Panc1 (cell line): ENCODE data around the gene MPRIP. TPM values are rescaled to one million over a fixed set of nuclear protein-coding genes. Genes with fewer than 3 reads are reported as not detected.

Experiments used
- ATAC-seq: fragments of 200-7000 bp; cut with Tn5 transposase; 2 replicates; pipeline ENCODE4 v1.9.1; 2020; ENCODE audit warnings: mild to moderate bottlenecking, moderate library complexity
- BruUV-seq: library from RNA; stranded (reverse); fragments of 400-500 nt; replicated peaks from 2 replicates; lab custom pipeline; 2021; lab: Mats Ljungman, UMichigan
- CTCF ChIA-PET: fragments of 300-600 bp; sonication (Branson Sonifier 250); formaldehyde crosslinking; loops from one replicate; lab custom pipeline; 2022; ENCODE audit warnings: antibody characterized with exemption; lab: Charles Lee
- POLR2A ChIA-PET: fragments of 300-600 bp; sonication (Branson Sonifier 250); formaldehyde crosslinking; loops from one replicate; lab custom pipeline; 2022; ENCODE audit warnings: antibody characterized with exemption; lab: Charles Lee
- DNase-seq: peaks from one replicate; pipeline ENCODE4 v3.0.0-alpha.2; 2010; ENCODE audit warnings: low read depth, low spot score
- H3K27ac ChIP-seq: 2 replicates; pipeline ENCODE4 v1.5.1; 2011; ENCODE audit warnings: mild to moderate bottlenecking, low read length, inconsistent platforms
- H3K27me3 ChIP-seq: fragments of 200-500 bp; sonication (Bioruptor generic); 2 replicates; pipeline ENCODE4 v1.6.0; 2014; ENCODE audit warnings: low read length, inconsistent platforms; ENCODE audit not compliant: control insufficient read depth, insufficient read depth
- H3K36me3 ChIP-seq: fragments of 200-500 bp; sonication (Bioruptor generic); 2 replicates; pipeline ENCODE4 v1.5.1; 2014; ENCODE audit warnings: inconsistent platforms, mild to moderate bottlenecking, low read length, moderate library complexity; ENCODE audit not compliant: control insufficient read depth, insufficient read depth
- H3K4me1 ChIP-seq: 2 replicates; pipeline ENCODE4 v1.5.1; 2011; ENCODE audit warnings: inconsistent platforms, mild to moderate bottlenecking, low read length, moderate library complexity; ENCODE audit not compliant: control insufficient read depth, insufficient read depth
- H3K4me3 ChIP-seq, 2 experiments: 2 replicates each; pipeline ENCODE4 v1.5.1; 2011 to 2012; ENCODE audit warnings: low read depth in 2 of 2, low read length in 2 of 2, mild to moderate bottlenecking in 2 of 2, inconsistent platforms in 1 of 2, moderate library complexity in 1 of 2
- H3K9me3 ChIP-seq: fragments of 200-500 bp; sonication (Bioruptor generic); 2 replicates; pipeline ENCODE4 v1.5.1; 2014; ENCODE audit warnings: low read depth, mild to moderate bottlenecking, inconsistent platforms, low read length, moderate library complexity; ENCODE audit not compliant: control insufficient read depth, insufficient read depth
- POLR2AphosphoS5 ChIP-seq: IDR thresholded peaks from 2 replicates; pipeline ENCODE4 v1.6.1; 2012; ENCODE audit warnings: mild to moderate bottlenecking, low read depth, low read length, moderate library complexity
- SIN3A ChIP-seq: IDR thresholded peaks from 2 replicates; pipeline ENCODE4 v1.6.1; 2012; ENCODE audit warnings: low read depth, mild to moderate bottlenecking, low read length, moderate library complexity, borderline replicate concordance; ENCODE audit not compliant: insufficient read depth
- TCF7L2 ChIP-seq: IDR thresholded peaks from 2 replicates; pipeline ENCODE4 v1.6.1; 2011; ENCODE audit warnings: mild to moderate bottlenecking, low read depth, low read length, inconsistent platforms
- in situ Hi-C: cut with HindIII; loops from 2 replicates; pipeline ENCODE4 v1.10.0; 2016; ENCODE audit warnings: low sequenced_read_pairs, low pct_unique_long_range_greater_than_20kb
- intact Hi-C: fragments of 100-400 bp; cut with micrococcal nuclease; formaldehyde crosslinking; loops from one replicate; pipeline ENCODE4 v1.10.0; 2022; ENCODE audit not compliant: unreplicated experiment
- total RNA-seq: library from RNA; stranded (reverse); gene quantifications from one replicate; pipeline ENCODE4 v1.2.1, GENCODE V29; 2021; ENCODE audit not compliant: unreplicated experiment
- TF ChIP-seq, protein P1 (sequence below): fragments of 450-650 bp; IDR thresholded peaks from 2 replicates; pipeline ENCODE4 v1.5.1; 2017; ENCODE audit warnings: mild to moderate bottlenecking
- TF ChIP-seq, protein P2 (sequence below), 2 experiments: IDR thresholded peaks; 2 replicates each; pipeline ENCODE4 v1.6.1; 2011 to 2012; ENCODE audit warnings: low read depth in 2 of 2, control low read depth in 1 of 2, low read length in 1 of 2, mild to moderate bottlenecking in 1 of 2, moderate library complexity in 1 of 2; ENCODE audit not compliant: insufficient read depth in 1 of 2

MPRIP gene
- total RNA-seq, 1 experiment from 2014 or later: 155 TPM

GRCh38 chr17:17129466-17129865 lies 87.2 kb downstream of the MPRIP start:
- Histone ChIP-seq H3K4me3 (no peak overlapping the region), H3K27me3 (no peaks in the 10 kb centered on the region), H3K27ac (no peak overlapping the region), H3K36me3 (no peaks in the 10 kb centered on the region), H3K9me3 (no peaks in the 10 kb centered on the region), H3K4me1 (no peaks in the 10 kb centered on the region)
- in situ Hi-C loops (no loop called here), intact Hi-C loops (no loop called here)
- CTCF ChIA-PET: interaction anchor here (0.8 kb wide), 1 partner anchor 619 kb away, joined by 6 read pairs; no protein-coding TSS in a partner anchor
- ATAC-seq (no peak), DNase-seq (no peak)
- no TSS peak for BruUV-seq
- no peak for TF ChIP-seq POLR2AphosphoS5
- TF ChIP-seq SIN3A: no peak
- TF ChIP-seq TCF7L2: no peak
- TF ChIP-seq, protein P1, sequence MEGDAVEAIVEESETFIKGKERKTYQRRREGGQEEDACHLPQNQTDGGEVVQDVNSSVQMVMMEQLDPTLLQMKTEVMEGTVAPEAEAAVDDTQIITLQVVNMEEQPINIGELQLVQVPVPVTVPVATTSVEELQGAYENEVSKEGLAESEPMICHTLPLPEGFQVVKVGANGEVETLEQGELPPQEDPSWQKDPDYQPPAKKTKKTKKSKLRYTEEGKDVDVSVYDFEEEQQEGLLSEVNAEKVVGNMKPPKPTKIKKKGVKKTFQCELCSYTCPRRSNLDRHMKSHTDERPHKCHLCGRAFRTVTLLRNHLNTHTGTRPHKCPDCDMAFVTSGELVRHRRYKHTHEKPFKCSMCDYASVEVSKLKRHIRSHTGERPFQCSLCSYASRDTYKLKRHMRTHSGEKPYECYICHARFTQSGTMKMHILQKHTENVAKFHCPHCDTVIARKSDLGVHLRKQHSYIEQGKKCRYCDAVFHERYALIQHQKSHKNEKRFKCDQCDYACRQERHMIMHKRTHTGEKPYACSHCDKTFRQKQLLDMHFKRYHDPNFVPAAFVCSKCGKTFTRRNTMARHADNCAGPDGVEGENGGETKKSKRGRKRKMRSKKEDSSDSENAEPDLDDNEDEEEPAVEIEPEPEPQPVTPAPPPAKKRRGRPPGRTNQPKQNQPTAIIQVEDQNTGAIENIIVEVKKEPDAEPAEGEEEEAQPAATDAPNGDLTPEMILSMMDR: no peak
- TF ChIP-seq, protein P2, sequence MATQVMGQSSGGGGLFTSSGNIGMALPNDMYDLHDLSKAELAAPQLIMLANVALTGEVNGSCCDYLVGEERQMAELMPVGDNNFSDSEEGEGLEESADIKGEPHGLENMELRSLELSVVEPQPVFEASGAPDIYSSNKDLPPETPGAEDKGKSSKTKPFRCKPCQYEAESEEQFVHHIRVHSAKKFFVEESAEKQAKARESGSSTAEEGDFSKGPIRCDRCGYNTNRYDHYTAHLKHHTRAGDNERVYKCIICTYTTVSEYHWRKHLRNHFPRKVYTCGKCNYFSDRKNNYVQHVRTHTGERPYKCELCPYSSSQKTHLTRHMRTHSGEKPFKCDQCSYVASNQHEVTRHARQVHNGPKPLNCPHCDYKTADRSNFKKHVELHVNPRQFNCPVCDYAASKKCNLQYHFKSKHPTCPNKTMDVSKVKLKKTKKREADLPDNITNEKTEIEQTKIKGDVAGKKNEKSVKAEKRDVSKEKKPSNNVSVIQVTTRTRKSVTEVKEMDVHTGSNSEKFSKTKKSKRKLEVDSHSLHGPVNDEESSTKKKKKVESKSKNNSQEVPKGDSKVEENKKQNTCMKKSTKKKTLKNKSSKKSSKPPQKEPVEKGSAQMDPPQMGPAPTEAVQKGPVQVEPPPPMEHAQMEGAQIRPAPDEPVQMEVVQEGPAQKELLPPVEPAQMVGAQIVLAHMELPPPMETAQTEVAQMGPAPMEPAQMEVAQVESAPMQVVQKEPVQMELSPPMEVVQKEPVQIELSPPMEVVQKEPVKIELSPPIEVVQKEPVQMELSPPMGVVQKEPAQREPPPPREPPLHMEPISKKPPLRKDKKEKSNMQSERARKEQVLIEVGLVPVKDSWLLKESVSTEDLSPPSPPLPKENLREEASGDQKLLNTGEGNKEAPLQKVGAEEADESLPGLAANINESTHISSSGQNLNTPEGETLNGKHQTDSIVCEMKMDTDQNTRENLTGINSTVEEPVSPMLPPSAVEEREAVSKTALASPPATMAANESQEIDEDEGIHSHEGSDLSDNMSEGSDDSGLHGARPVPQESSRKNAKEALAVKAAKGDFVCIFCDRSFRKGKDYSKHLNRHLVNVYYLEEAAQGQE (IDR thresholded peaks at IDR 0.05; ENCODE audit: insufficient read depth in 1 of 2, low read depth in 2 of 2, low read length in 1 of 2): no peak
- POLR2A ChIA-PET: no interaction called here

DNA sequence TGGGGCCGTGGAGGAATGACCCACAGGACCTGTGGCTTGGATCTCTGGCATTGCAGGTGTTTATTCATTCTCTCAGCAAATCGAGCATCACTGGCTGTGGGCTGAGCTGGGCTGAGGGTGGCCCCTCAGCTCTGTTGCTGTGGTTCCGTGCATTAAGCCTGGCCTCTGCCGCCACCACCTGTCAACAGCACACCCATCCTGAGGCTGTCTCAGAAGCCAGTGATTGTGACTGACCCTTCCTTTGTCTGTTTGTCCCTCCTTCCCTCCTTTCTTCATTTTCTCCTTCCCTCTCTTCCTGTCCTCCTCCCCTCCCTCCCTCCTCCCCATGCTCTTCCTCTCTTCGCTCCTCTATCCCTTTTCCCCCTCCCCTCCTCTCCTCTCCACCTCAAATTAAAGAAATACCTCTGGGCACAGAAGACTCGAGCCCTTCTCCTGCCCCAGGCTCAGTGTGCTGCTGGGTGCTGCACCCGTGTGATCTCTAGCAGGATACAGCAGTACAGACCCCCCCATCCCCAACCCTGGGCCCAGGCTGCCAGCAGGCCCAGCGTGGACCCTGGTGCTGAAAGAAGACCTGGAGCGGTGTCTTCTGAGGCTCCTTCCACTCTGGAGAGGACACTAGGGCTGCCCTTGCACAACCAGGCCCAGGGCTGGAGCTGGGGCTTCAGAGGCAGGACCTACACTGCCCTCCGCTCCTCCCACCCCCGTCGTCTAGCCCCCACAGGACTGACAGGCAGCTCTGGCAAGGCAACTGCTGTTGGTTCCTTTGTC lies 88.0 kb downstream of the MPRIP start:
- TF ChIP-seq, protein P1: no peak
- no peak for TF ChIP-seq POLR2AphosphoS5
- TF ChIP-seq, protein P2 (IDR thresholded peaks at IDR 0.05; ENCODE audit: insufficient read depth in 1 of 2, low read depth in 2 of 2, low read length in 1 of 2): no peak
- TF ChIP-seq SIN3A: no peak
- TF ChIP-seq TCF7L2: no peak
- in situ Hi-C loops (no loop called here), intact Hi-C loops (no loop called here)
- CTCF ChIA-PET: interaction anchor here (0.8 kb wide), 1 partner anchor 620 kb away, joined by 6 read pairs; no protein-coding TSS in a partner anchor
- POLR2A ChIA-PET: no interaction called here
- H3K4me1 ChIP-seq: no peaks in the 10 kb centered on the region
- no peak overlapping the region for H3K4me3 ChIP-seq
- DNase-seq: no peak
- H3K36me3 ChIP-seq: no peaks in the 10 kb centered on the region
- no TSS peak for BruUV-seq
- no peak overlapping the region for H3K27ac ChIP-seq
- no peak for ATAC-seq
- no peaks in the 10 kb centered on the region for H3K27me3 ChIP-seq
- H3K9me3 ChIP-seq: no peaks in the 10 kb centered on the region
